GM21717 (cell line): ENCODE measurements around the gene SLC7A5.
"Not testable (repeated sequence)": the region's sequence is repeated elsewhere in the genome, so short reads cannot be mapped to it uniquely, and the experiment has no call there.

Experiments used
- ATAC-seq: cut with Tn5 transposase; IDR thresholded peaks from one replicate; pipeline ENCODE4 v1.9.1; 2021; ENCODE audit warnings: mild to moderate bottlenecking, moderate library complexity; ENCODE audit not compliant: unreplicated experiment

Gene SLC7A5

GRCh38 chr16:87802670-87803069 lies 66.6 kb downstream of the SLC7A5 start:
- no peak for ATAC-seq

DNA sequence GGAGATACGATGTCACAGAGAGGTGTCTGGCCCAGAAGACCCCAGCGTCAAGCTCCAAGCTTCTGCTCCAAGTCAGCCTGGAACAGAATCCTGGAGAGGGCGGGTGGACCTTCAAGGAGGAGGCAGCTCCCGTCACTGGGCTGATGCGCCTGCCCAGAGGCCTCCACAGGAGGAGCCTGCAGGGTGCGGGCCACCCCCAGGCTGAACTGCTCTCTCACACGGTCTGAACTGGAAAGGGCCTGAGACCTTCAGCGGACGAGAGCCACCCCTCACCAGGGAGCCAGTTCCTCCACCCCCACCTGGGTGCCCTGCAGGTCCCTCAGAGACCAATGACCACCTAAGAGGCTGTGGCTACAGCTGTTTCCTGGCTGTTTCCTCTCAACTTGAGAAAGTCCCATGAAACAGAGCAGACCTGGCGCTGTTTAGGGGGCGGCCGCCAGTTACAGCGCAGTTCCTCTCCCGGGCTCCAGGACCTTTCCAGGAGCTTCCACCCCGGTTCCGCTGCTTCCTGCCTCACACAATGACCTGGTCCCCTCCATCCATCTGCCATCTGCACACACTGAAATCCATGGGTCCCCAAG lies 67.5 kb downstream of the SLC7A5 start:
- ATAC-seq, result no peak

GRCh38 chr16:87800497-87800896 lies 68.8 kb downstream of the SLC7A5 start:
- no peak for ATAC-seq

DNA sequence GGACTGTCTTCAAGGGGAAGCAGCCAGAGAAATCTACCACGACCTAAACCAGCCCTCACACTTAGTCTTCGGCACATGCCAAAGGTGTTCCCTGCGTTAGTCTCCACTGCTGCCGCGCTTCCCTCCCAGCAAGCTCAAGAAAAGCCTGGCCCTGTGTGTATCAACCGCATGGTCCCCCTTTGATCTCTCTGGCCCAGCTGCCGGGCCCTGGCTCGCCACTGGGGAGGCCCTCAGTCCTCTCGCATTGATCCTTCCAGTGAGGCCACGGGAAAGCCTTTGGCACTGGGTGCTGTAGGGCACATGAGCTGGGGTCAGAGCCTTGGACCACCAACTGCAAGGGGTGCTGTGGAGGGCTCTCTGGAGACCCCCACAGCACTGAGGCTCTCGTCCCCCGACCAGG lies 74.0 kb downstream of the SLC7A5 start:
- no peak for ATAC-seq

DNA sequence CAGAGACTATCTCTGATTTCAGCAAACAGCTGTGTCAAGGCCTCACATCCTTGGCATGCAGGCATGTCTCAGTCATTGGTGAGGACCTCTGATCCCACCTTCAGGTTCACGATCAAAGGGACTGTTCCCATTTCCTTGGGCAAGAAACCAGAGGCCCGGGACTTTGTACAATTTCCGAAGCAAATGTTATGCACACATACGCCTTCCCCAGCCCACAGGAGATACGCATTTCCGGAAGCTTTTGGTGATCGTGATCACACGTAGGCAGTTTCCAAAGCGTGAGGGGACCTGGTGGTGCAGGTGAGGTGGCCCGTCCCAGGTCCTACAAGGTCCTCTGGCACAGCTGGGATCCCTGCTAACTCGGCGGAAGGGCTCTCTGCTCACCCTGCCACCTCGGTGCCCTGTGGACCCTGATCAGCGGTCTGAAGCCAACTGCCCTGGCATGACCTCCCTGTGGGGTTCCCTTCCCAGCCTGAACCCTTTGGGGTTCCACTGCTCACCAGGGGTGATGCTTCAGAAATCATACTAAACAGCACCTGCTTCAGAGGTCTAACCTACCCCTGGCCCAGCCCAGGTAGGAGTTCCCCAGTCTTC lies 74.7 kb downstream of the SLC7A5 start:
- no peak for ATAC-seq

DNA sequence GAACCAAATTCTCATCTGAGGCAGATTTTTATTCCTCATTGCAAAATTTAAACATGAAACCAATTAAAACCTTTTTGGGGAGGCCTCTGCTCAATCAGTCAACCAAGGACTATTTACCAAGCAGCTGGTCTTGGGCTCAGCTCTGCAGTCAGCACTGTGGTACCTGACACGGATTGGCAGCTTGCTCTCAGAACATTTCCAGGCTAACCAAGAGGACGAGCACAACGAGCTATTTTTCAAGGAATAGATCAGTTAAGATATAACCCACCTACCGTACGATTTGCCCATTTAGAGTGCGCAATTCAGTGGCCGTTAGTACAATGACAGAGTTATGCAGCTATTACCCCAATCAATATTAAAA lies 77.1 kb downstream of the SLC7A5 start:
- ATAC-seq, result no peak

- no peak for ATAC-seq
Measured at GRCh38 chr16:87791295-87792204, 77.8 kb downstream of the SLC7A5 start.

- no peak for ATAC-seq
Measured at GRCh38 chr16:87790292-87791100, 78.8 kb downstream of the SLC7A5 start.

DNA sequence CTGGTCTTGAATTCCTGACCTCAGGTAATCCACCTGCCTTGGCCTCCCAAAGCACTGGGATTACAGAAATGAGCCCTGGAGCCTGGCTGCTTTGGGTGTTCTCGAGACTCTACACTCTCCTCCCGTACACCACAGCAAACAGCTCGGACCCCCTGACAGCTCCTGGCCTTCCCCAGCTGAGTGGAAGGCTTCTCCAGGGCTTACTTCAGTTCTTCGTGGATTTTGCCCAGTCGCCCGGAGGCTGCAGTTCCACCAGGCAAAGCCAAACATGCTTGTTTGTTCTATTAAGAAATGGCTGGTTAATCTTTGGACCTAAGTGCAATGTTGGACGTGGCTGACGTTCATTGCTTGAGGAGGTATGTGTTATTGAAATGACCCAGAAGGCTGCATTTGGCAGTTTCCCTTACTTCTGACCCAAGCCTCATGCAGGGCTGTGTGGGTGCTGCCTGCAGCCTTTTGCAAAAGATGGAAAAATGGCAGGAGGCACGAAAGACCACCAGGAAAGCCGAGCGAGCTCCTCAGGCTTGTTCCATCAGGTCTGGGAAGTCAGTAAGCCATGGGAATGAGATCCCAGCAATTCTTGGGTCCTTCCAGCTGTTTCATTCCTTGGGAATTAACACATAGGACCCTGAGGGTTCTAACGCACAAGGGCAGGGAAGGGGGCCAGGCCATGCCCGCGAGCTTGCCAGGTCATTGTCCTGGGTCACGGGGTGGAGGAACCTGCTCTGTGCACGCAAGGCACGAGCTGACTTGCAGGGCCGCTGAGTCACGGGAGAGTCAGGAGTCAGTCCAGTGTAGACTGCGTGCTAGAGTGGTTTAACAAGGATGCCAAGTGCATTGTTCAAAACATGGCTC lies 79.6 kb downstream of the SLC7A5 start:
- ATAC-seq, result no peak

GRCh38 chr16:87788730-87789436 lies 80.4 kb downstream of the SLC7A5 start:
- ATAC-seq, result not testable (repeated sequence)

- ATAC-seq, result not testable (repeated sequence)
Measured at GRCh38 chr16:87787451-87788091, 81.7 kb downstream of the SLC7A5 start.

GRCh38 chr16:87784812-87785211 lies 84.5 kb downstream of the SLC7A5 start:
- no peak for ATAC-seq

GRCh38 chr16:87782033-87782432 lies 87.3 kb downstream of the SLC7A5 start:
- no peak for ATAC-seq

GRCh38 chr16:87780385-87780989 lies 88.8 kb downstream of the SLC7A5 start:
- ATAC-seq, result peak; percentile 30
